Osteocyte (in vitro differentiated cells): ENCODE data around the gene PIK3AP1. TPM values are rescaled to one million over a fixed set of nuclear protein-coding genes. Genes with fewer than 3 reads are reported as not detected.

Experiments used
- DNase-seq: peaks from one replicate; pipeline ENCODE4 v3.0.0; 2021; ENCODE audit warnings: mixed read lengths; ENCODE audit not compliant: unreplicated experiment; ENCODE audit errors: extremely low spot score
- H3K27ac Mint-ChIP-seq: one replicate; pipeline ENCODE4 v1.8.0; 2021; ENCODE audit warnings: mild to moderate bottlenecking, mixed read lengths; ENCODE audit not compliant: unreplicated experiment
- H3K27me3 Mint-ChIP-seq: one replicate; pipeline ENCODE4 v1.8.0; 2021; ENCODE audit warnings: mixed read lengths; ENCODE audit not compliant: unreplicated experiment
- H3K36me3 Mint-ChIP-seq: one replicate; pipeline ENCODE4 v1.8.0; 2021; ENCODE audit warnings: mixed read lengths; ENCODE audit not compliant: unreplicated experiment
- H3K4me1 Mint-ChIP-seq: one replicate; pipeline ENCODE4 v1.8.0; 2021; ENCODE audit warnings: mixed read lengths; ENCODE audit not compliant: unreplicated experiment
- H3K4me3 Mint-ChIP-seq: one replicate; pipeline ENCODE4 v1.8.0; 2021; ENCODE audit warnings: mild to moderate bottlenecking, moderate library complexity, mixed read lengths; ENCODE audit not compliant: unreplicated experiment
- H3K9me3 Mint-ChIP-seq: one replicate; pipeline ENCODE4 v1.8.0; 2021; ENCODE audit warnings: mixed read lengths; ENCODE audit not compliant: unreplicated experiment
- CTCF ChIP-seq: fragments of 200-600 bp; sonication (generic); IDR thresholded peaks from 2 replicates; pipeline ENCODE4 v1.5.0; 2021; ENCODE audit warnings: antibody characterized with exemption, mild to moderate bottlenecking, moderate library complexity
- total RNA-seq: library from RNA; stranded (reverse); gene quantifications from 2 replicates; pipeline ENCODE4 v1.2.1, GENCODE V29; 2021

The PIK3AP1 gene
- total RNA-seq, 1 donor from 2014 or later = 0.19 TPM

GRCh38 chr10:96618653-96619052 lies 101.7 kb downstream of the PIK3AP1 start:
- TF ChIP-seq CTCF = no peak
- H3K27me3 Mint-ChIP-seq = peaks cover 2% of the 10 kb centered on the region
- no peaks in the 10 kb centered on the region for H3K4me1 Mint-ChIP-seq
- no peak overlapping the region for H3K27ac Mint-ChIP-seq
- DNase-seq = no peak
- H3K36me3 Mint-ChIP-seq = no peaks in the 10 kb centered on the region
- H3K9me3 Mint-ChIP-seq = no peaks in the 10 kb centered on the region
- no peak overlapping the region for H3K4me3 Mint-ChIP-seq

DNA sequence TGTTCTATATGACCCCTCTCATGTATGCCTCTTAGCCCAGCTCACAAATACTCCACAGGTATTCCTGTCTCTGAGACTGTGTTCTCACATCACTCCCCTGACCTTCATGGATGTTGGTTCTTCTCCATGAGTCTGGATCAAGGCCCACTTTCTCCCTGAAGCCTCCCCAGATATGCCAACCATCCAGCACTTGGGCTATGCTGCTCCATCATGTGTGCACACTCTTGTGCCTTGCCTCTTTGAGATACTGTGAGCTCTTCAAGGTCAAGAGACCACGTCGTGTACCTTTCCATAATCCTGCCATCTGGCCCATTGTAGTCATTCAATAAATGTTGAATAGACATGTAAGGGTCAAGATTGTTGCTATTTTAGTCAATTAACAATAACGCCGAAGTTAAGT lies 103.4 kb downstream of the PIK3AP1 start:
- H3K27ac Mint-ChIP-seq = no peak overlapping the region
- H3K36me3 Mint-ChIP-seq = no peaks in the 10 kb centered on the region
- H3K27me3 Mint-ChIP-seq = no peaks in the 10 kb centered on the region
- no peaks in the 10 kb centered on the region for H3K4me1 Mint-ChIP-seq
- TF ChIP-seq CTCF = no peak
- no peaks in the 10 kb centered on the region for H3K9me3 Mint-ChIP-seq
- DNase-seq = no peak
- no peak overlapping the region for H3K4me3 Mint-ChIP-seq

DNA sequence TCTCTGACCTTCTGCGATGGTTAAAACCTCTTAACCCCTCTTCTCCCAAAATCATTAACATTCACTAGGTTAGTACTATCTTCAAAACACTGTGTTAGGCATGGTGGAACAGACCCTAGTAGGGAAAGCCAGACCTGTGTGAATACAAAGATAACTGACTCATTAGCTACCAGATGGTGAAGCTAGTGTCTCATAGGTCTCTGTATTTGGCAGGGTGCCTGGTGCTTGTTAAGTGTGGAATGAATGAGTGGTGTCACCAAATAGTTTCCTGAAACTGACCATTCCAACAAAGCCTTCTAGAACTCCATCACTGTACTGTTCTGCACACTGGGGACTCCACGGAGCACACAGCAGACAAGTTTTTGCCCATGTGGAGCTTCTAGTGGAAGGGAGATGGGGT lies 105.8 kb downstream of the PIK3AP1 start:
- TF ChIP-seq CTCF = no peak
- Mint-ChIP-seq H3K4me1 (no peaks in the 10 kb centered on the region), H3K36me3 (no peaks in the 10 kb centered on the region), H3K27me3 (no peaks in the 10 kb centered on the region), H3K9me3 (no peaks in the 10 kb centered on the region), H3K27ac (no peak overlapping the region), H3K4me3 (no peak overlapping the region)
- no peak for DNase-seq

DNA sequence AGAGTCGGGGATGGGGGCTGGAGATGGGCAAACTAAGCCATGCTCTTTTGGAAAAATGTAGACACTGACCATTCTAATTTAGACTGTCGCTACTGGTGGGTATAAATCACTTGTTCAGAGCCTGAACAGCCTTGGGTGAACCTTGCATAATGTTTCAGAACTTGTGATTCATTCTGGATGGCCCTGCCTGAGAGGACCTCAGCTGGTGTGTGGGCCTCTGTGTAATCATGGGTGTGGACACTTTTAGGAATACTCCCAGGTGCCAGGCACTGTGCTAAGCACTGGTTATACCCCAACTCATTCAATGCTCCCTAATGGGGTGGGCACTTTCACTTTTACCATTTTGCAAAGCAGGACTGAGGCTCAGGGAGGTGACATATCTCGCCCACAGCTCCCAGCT lies 106.7 kb downstream of the PIK3AP1 start:
- no peak for DNase-seq
- no peaks in the 10 kb centered on the region for H3K4me1 Mint-ChIP-seq
- TF ChIP-seq CTCF = no peak
- H3K27ac Mint-ChIP-seq = no peak overlapping the region
- no peaks in the 10 kb centered on the region for H3K27me3 Mint-ChIP-seq
- H3K4me3 Mint-ChIP-seq = no peak overlapping the region
- no peaks in the 10 kb centered on the region for H3K36me3 Mint-ChIP-seq
- H3K9me3 Mint-ChIP-seq = no peaks in the 10 kb centered on the region

DNA sequence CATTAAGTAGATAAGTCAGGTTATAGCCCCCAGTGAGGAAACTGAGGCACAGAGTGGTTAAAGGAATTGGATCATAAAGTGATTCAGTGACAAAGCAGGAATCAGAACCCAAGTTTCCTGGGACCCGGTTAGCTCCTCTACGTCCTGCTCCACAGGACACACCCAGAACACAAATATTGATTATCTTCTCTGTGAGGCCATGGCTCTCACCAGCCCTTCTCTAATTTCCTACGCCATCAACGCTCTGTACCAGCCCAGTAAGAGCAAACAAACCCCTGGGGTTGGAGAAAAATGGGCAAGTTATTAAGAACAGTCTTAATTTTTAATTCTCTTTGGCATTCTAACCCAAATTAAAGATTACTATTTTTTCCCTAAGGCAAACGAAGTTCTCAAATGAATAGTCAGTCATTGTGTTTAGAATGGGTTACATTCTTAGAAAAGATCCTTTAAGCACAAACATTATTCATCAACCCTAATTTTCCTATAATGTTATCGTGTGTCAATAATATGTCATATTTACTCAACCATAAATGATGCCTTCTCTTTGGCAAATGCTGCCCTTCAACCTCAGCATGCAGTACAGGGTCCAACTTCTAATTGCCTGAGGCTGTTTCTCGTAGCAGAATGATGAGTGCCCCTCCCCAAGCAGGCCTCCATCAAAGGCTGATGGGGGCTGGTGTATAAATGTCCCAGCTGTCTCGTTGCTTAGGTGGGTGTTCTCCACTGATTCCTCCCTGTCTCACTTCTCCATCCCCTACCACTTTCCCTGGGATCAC lies 108.1 kb downstream of the PIK3AP1 start:
- H3K27me3 Mint-ChIP-seq = no peaks in the 10 kb centered on the region
- no peaks in the 10 kb centered on the region for H3K36me3 Mint-ChIP-seq
- no peaks in the 10 kb centered on the region for H3K4me1 Mint-ChIP-seq
- no peak overlapping the region for H3K27ac Mint-ChIP-seq
- TF ChIP-seq CTCF = no peak
- H3K4me3 Mint-ChIP-seq = no peak overlapping the region
- DNase-seq = no peak
- no peaks in the 10 kb centered on the region for H3K9me3 Mint-ChIP-seq
